Liver (tissue), 9 donors: ENCODE measurements around the gene EXOC4. TPM values are rescaled to one million over a fixed set of nuclear protein-coding genes. Genes with fewer than 3 reads are reported as not detected.

Experiments
- DNase-seq: peaks from one replicate; pipeline ENCODE4 v3.0.0-alpha.2; 2017; ENCODE audit warnings: low spot score
- H3K27ac ChIP-seq, 2 donors: one replicate each; pipeline ENCODE4 v1.7.0; 2013; ENCODE audit warnings: inconsistent platforms in 2 of 2, low read length in 2 of 2, control low read depth in 1 of 2, low read depth in 1 of 2, mild to moderate bottlenecking in 1 of 2
- H3K27me3 ChIP-seq, 4 donors: one replicate each; pipeline versions ENCODE4 v1.6.1 to v1.7.0; 2013; ENCODE audit warnings: low read length in 3 of 4, inconsistent platforms in 1 of 4, mild to moderate bottlenecking in 1 of 4, moderate library complexity in 1 of 4; ENCODE audit not compliant: control insufficient read depth in 4 of 4, insufficient read depth in 4 of 4
- H3K36me3 ChIP-seq, 4 donors: one replicate each; pipeline versions ENCODE4 v1.6.1 to v1.7.0; 2013; ENCODE audit warnings: low read length in 3 of 4, mild to moderate bottlenecking in 3 of 4, low read depth in 1 of 4, moderate library complexity in 1 of 4; ENCODE audit not compliant: control insufficient read depth in 4 of 4, insufficient read depth in 3 of 4
- H3K4me1 ChIP-seq, 4 donors: one replicate each; pipeline versions ENCODE4 v1.6.1 to v1.7.0; 2013; ENCODE audit warnings: low read length in 3 of 4, mild to moderate bottlenecking in 3 of 4, moderate library complexity in 1 of 4; ENCODE audit not compliant: control insufficient read depth in 4 of 4, insufficient read depth in 4 of 4
- H3K4me3 ChIP-seq, 3 donors: one replicate each; pipeline versions ENCODE4 v1.6.1 to v1.7.0; 2013; ENCODE audit warnings: low read length in 3 of 3, control low read depth in 1 of 3, low read depth in 1 of 3, mild to moderate bottlenecking in 1 of 3
- H3K9ac ChIP-seq, 2 donors: one replicate each; pipeline ENCODE4 v1.7.0; 2013; ENCODE audit warnings: low read length in 2 of 2, mild to moderate bottlenecking in 2 of 2, moderate library complexity in 2 of 2, control low read depth in 1 of 2, low read depth in 1 of 2
- H3K9me3 ChIP-seq, 4 donors: one replicate each; pipeline versions ENCODE4 v1.6.1 to v1.7.0; 2013; ENCODE audit warnings: low read length in 3 of 4; ENCODE audit not compliant: control insufficient read depth in 4 of 4
- EGR1 ChIP-seq, 2 donors: IDR thresholded peaks; 2 replicates each; pipeline ENCODE4 v1.6.1; 2016 to 2018; ENCODE audit warnings: antibody characterized with exemption in 2 of 2, low read depth in 2 of 2
- FOXA1 ChIP-seq: IDR thresholded peaks from 2 replicates; pipeline ENCODE4 v1.6.1; 2016; ENCODE audit warnings: antibody characterized with exemption
- FOXA2 ChIP-seq: IDR thresholded peaks from 2 replicates; pipeline ENCODE4 v1.6.1; 2016; ENCODE audit warnings: antibody characterized with exemption
- GABPA ChIP-seq, 2 donors: IDR thresholded peaks in 1 of 2; conservative IDR thresholded peaks in 1 of 2; 2 replicates each; pipeline ENCODE4 v1.6.1; 2016; ENCODE audit warnings: antibody characterized with exemption in 2 of 2, mild to moderate bottlenecking in 1 of 2, moderate library complexity in 1 of 2
- HNF4A ChIP-seq, 2 donors: conservative IDR thresholded peaks; 2 replicates each; pipeline ENCODE4 v1.6.1; 2016; ENCODE audit warnings: antibody characterized with exemption in 2 of 2, mild to moderate bottlenecking in 2 of 2
- HNF4G ChIP-seq: IDR thresholded peaks from 2 replicates; pipeline ENCODE4 v1.6.1; 2016; ENCODE audit warnings: antibody characterized with exemption
- JUND ChIP-seq, 2 donors: IDR thresholded peaks; 2 replicates each; pipeline ENCODE4 v1.6.1; 2016; ENCODE audit warnings: antibody characterized with exemption in 2 of 2
- NR2F2 ChIP-seq: IDR thresholded peaks from 2 replicates; pipeline ENCODE4 v1.6.1; 2016; ENCODE audit warnings: antibody characterized with exemption
- RAD21 ChIP-seq, 2 donors: IDR thresholded peaks; 2 replicates each; pipeline ENCODE4 v1.6.1; 2016; ENCODE audit warnings: antibody characterized with exemption in 2 of 2, mild to moderate bottlenecking in 2 of 2
- RXRA ChIP-seq, 2 donors: IDR thresholded peaks; 2 replicates each; pipeline ENCODE4 v1.6.1; 2017 to 2018; ENCODE audit warnings: antibody characterized with exemption in 2 of 2, mild to moderate bottlenecking in 1 of 2
- SP1 ChIP-seq: IDR thresholded peaks from 2 replicates; pipeline ENCODE4 v1.6.1; 2018; ENCODE audit warnings: antibody characterized with exemption, mild to moderate bottlenecking
- TAF1 ChIP-seq: conservative IDR thresholded peaks from 2 replicates; pipeline ENCODE4 v1.6.1; 2016; ENCODE audit warnings: antibody characterized with exemption, mild to moderate bottlenecking
- YY1 ChIP-seq: IDR thresholded peaks from 2 replicates; pipeline ENCODE4 v1.6.1; 2016; ENCODE audit warnings: antibody characterized with exemption, mild to moderate bottlenecking
- WGBS: extraction: QIAGEN DNeasy Blood & Tissue Kit; methylation state at CpG from one replicate; pipeline ENCODE4 v1.1.7; 2013; 5-methylcytosine and 5-hydroxymethylcytosine counted together
- polyA plus RNA-seq, 2 donors: library from polyadenylated mRNA; stranded (reverse) in 1 of 2; unstranded in 1 of 2; fragments of 200-250 nt in 1 of 2; fragments of >200 nt in 1 of 2; fragmentation: Nextera tagmentation in 1 of 2; extraction: Ambion mirVana in 1 of 2; gene quantifications; one replicate each; pipeline versions ENCODE4 v1.2.1 to v1.2.3, GENCODE V29; 2013 to 2015
- total RNA-seq, 2 donors: library from RNA; depleted of rRNA; stranded (reverse); fragments of >200 nt; gene quantifications; one replicate each; pipeline ENCODE4 v1.2.3, GENCODE V29; 2014
- TF ChIP-seq, protein P1 (sequence below): IDR thresholded peaks from 2 replicates; pipeline ENCODE4 v1.6.1; 2016; ENCODE audit warnings: antibody characterized with exemption
- TF ChIP-seq, protein P2 (sequence below): fragments of 150-350 bp; IDR thresholded peaks from 2 replicates; pipeline ENCODE4 v1.5.1; 2017; ENCODE audit warnings: improper control_type of control experiment, low read depth, low read length; ENCODE audit not compliant: missing input control
- TF ChIP-seq, protein P3 (sequence below): IDR thresholded peaks from 2 replicates; pipeline ENCODE4 v1.6.1; 2016; ENCODE audit warnings: antibody characterized with exemption
- TF ChIP-seq, protein P4 (sequence below): IDR thresholded peaks from 2 replicates; pipeline ENCODE4 v1.6.1; 2016; ENCODE audit warnings: antibody characterized with exemption, mild to moderate bottlenecking
- TF ChIP-seq, protein P5 (sequence below): IDR thresholded peaks from 2 replicates; pipeline ENCODE4 v1.6.1; 2016; ENCODE audit warnings: antibody characterized with exemption
- donor health status: healthy.
- donor health status: healthy.
- donor health status: healthy.
- donor health status: healthy.
- donor health status: healthy.

The EXOC4 gene
- total and polyA plus RNA-seq, 4 donors, result 9.5 to 55.9 (median 23.6) TPM

DNA sequence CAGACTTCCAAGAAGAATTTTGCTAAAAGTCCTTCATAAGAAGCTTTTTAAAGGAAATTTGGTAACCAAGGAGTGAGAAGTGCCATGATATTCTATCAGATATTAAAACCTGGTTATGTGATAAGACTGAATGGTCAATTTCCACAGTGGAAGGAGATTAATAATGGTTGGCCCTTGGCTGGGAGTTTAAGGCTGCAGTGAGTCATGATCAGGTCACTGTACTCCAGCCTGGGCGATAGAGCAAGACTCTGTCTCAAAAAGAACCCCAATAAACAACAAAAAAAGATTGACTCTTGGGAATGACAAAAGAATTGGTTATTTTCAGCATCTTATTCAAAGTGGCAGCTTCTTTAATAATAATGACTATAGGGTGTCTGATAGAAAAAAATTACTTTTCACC, 37.2 kb downstream of the EXOC4 start (continued):
- TF ChIP-seq, protein P1, sequence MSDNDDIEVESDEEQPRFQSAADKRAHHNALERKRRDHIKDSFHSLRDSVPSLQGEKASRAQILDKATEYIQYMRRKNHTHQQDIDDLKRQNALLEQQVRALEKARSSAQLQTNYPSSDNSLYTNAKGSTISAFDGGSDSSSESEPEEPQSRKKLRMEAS, result no peak
- TF ChIP-seq TAF1, result no peak
- TF ChIP-seq, protein P2, sequence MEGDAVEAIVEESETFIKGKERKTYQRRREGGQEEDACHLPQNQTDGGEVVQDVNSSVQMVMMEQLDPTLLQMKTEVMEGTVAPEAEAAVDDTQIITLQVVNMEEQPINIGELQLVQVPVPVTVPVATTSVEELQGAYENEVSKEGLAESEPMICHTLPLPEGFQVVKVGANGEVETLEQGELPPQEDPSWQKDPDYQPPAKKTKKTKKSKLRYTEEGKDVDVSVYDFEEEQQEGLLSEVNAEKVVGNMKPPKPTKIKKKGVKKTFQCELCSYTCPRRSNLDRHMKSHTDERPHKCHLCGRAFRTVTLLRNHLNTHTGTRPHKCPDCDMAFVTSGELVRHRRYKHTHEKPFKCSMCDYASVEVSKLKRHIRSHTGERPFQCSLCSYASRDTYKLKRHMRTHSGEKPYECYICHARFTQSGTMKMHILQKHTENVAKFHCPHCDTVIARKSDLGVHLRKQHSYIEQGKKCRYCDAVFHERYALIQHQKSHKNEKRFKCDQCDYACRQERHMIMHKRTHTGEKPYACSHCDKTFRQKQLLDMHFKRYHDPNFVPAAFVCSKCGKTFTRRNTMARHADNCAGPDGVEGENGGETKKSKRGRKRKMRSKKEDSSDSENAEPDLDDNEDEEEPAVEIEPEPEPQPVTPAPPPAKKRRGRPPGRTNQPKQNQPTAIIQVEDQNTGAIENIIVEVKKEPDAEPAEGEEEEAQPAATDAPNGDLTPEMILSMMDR, result no peak
- TF ChIP-seq FOXA2, result no peak

DNA sequence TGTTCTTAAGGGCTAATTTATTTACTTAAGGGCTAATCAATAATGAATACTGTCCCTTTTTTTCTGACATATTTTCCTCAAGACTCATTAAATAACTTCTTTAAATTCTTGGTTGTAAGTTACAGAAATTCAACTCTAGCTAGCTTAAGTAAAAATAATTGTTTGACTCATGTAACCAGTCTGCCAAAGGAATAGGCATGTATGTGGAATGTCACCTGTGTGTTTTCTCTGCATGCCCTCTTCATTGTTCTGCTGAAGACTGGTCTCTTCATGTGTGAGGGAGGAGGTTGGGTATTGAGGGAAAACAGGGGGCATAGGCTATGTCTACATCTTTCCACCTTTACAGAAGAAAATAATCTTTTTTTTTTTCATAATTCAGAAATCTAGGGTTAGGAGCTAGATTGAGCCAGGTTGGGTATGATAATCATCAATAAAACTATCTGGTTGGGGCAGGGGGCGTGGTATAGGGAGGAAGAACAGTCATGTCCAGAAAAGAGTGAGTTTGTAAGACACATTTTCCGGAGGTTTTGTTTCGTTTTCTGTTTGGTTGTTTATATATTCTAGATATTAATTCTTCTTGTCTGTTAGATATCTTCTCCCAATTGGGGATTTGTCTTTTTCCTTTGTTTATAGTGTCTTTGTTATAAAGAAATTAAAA, 37.9 kb downstream of the EXOC4 start:
- H3K4me3 ChIP-seq, result no peak overlapping the region
- H3K9ac ChIP-seq, result no peak overlapping the region
- no peaks in the 10 kb centered on the region for H3K4me1 ChIP-seq
- TF ChIP-seq, protein P2, result no peak
- TF ChIP-seq, protein P3, sequence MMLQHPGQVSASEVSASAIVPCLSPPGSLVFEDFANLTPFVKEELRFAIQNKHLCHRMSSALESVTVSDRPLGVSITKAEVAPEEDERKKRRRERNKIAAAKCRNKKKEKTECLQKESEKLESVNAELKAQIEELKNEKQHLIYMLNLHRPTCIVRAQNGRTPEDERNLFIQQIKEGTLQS, result no peak
- TF ChIP-seq SP1 (no peak), TAF1 (no peak), HNF4G (no peak), HNF4A (conservative IDR thresholded peaks at IDR 0.05) (no peak), RXRA (IDR thresholded peaks at IDR 0.05) (no peak), RAD21 (IDR thresholded peaks at IDR 0.05) (no peak), GABPA (IDR thresholded peaks at IDR 0.05 in 1 of 2, conservative IDR thresholded peaks at IDR 0.05 in 1 of 2) (no peak), NR2F2 (no peak), FOXA1 (no peak), YY1 (no peak), EGR1 (IDR thresholded peaks at IDR 0.05; ENCODE audit: low read depth in 2 of 2) (no peak), JUND (IDR thresholded peaks at IDR 0.05) (no peak), FOXA2 (no peak)
- TF ChIP-seq, protein P4, sequence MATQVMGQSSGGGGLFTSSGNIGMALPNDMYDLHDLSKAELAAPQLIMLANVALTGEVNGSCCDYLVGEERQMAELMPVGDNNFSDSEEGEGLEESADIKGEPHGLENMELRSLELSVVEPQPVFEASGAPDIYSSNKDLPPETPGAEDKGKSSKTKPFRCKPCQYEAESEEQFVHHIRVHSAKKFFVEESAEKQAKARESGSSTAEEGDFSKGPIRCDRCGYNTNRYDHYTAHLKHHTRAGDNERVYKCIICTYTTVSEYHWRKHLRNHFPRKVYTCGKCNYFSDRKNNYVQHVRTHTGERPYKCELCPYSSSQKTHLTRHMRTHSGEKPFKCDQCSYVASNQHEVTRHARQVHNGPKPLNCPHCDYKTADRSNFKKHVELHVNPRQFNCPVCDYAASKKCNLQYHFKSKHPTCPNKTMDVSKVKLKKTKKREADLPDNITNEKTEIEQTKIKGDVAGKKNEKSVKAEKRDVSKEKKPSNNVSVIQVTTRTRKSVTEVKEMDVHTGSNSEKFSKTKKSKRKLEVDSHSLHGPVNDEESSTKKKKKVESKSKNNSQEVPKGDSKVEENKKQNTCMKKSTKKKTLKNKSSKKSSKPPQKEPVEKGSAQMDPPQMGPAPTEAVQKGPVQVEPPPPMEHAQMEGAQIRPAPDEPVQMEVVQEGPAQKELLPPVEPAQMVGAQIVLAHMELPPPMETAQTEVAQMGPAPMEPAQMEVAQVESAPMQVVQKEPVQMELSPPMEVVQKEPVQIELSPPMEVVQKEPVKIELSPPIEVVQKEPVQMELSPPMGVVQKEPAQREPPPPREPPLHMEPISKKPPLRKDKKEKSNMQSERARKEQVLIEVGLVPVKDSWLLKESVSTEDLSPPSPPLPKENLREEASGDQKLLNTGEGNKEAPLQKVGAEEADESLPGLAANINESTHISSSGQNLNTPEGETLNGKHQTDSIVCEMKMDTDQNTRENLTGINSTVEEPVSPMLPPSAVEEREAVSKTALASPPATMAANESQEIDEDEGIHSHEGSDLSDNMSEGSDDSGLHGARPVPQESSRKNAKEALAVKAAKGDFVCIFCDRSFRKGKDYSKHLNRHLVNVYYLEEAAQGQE, result no peak
- TF ChIP-seq, protein P5, sequence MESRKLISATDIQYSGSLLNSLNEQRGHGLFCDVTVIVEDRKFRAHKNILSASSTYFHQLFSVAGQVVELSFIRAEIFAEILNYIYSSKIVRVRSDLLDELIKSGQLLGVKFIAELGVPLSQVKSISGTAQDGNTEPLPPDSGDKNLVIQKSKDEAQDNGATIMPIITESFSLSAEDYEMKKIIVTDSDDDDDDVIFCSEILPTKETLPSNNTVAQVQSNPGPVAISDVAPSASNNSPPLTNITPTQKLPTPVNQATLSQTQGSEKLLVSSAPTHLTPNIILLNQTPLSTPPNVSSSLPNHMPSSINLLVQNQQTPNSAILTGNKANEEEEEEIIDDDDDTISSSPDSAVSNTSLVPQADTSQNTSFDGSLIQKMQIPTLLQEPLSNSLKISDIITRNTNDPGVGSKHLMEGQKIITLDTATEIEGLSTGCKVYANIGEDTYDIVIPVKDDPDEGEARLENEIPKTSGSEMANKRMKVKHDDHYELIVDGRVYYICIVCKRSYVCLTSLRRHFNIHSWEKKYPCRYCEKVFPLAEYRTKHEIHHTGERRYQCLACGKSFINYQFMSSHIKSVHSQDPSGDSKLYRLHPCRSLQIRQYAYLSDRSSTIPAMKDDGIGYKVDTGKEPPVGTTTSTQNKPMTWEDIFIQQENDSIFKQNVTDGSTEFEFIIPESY, result no peak
- TF ChIP-seq, protein P1, result no peak
- no peak overlapping the region for H3K27ac ChIP-seq
- peaks cover 0 to 15% (median 8%) of the 10 kb centered on the region in 4 donors for H3K36me3 ChIP-seq
- 87% methylated on average over 3 of the region's 3 CpGs for WGBS
- no peaks in the 10 kb centered on the region for H3K9me3 ChIP-seq
- no peaks in the 10 kb centered on the region for H3K27me3 ChIP-seq
- no peak for DNase-seq
